Islet precursor cell (in vitro differentiated cells): ENCODE results near the gene MYL7.
"Not testable (repeated sequence)": the region's sequence is repeated elsewhere in the genome, so short reads cannot be mapped to it uniquely, and the experiment has no call there.

Source experiments
- DNase-seq: peaks from one replicate; pipeline ENCODE4 v3.0.0-alpha.2; 2018

MYL7 gene

GRCh38 chr7:44128721-44129582, 12.2 kb downstream of the MYL7 start:
- no peak for DNase-seq

GRCh38 chr7:44127161-44127560, 14.0 kb downstream of the MYL7 start:
- DNase-seq, result no peak

GRCh38 chr7:44126574-44126973, 14.6 kb downstream of the MYL7 start:
- DNase-seq, result not testable (repeated sequence)

- DNase-seq, result no peak
Measured at GRCh38 chr7:44124822-44125202, 16.3 kb downstream of the MYL7 start.

GRCh38 chr7:44123190-44124003, 17.7 kb downstream of the MYL7 start, which contains the start of gene POLD2:
POLD2 (minus strand) TSS chr7:44123548; CDS start chr7:44122053, 1,495 bp downstream.
- DNase-seq, result peak; percentile 99

GRCh38 chr7:44122529-44122928, 18.6 kb downstream of the MYL7 start:
- DNase-seq, result no peak

GRCh38 chr7:44121761-44122420, 19.2 kb downstream of the MYL7 start:
- no peak for DNase-seq

GRCh38 chr7:44120395-44120794, 20.7 kb downstream of the MYL7 start:
- DNase-seq, result no peak

GRCh38 chr7:44119829-44120380, 21.2 kb downstream of the MYL7 start:
- no peak for DNase-seq

GRCh38 chr7:44117801-44118429, 23.2 kb downstream of the MYL7 start:
- DNase-seq, result no peak

GRCh38 chr7:44116789-44117666, 24.1 kb downstream of the MYL7 start:
- DNase-seq, result no peak

- DNase-seq, result no peak
Measured at GRCh38 chr7:44116087-44116788, 24.9 kb downstream of the MYL7 start.

- DNase-seq, result no peak
Measured at GRCh38 chr7:44114586-44115310, 26.4 kb downstream of the MYL7 start.

- no peak for DNase-seq
Measured at GRCh38 chr7:44113764-44114354, 27.3 kb downstream of the MYL7 start.

GRCh38 chr7:44112997-44113763, 28.0 kb downstream of the MYL7 start:
- DNase-seq, result no peak

- no peak for DNase-seq
Measured at GRCh38 chr7:44112231-44112996, 28.7 kb downstream of the MYL7 start.

GRCh38 chr7:44111761-44112160, 29.4 kb downstream of the MYL7 start:
- DNase-seq, result no peak
